IPS-18a (cell line): ENCODE data around the gene USP33.
"Not testable (repeated sequence)": the region's sequence is repeated elsewhere in the genome, so short reads cannot be mapped to it uniquely, and the experiment has no call there.

Experiments
- H3K27ac ChIP-seq: one replicate; pipeline ENCODE4 v1.5.1; 2013; ENCODE audit warnings: low read length
- H3K27me3 ChIP-seq: one replicate; pipeline ENCODE4 v1.6.1; 2013; ENCODE audit warnings: mild to moderate bottlenecking, low read length; ENCODE audit not compliant: control insufficient read depth, insufficient read depth
- H3K36me3 ChIP-seq: one replicate; pipeline ENCODE4 v1.6.1; 2013; ENCODE audit warnings: low read depth, low read length; ENCODE audit not compliant: control insufficient read depth
- H3K4me1 ChIP-seq: one replicate; pipeline ENCODE4 v1.6.1; 2013; ENCODE audit warnings: low read depth, low read length; ENCODE audit not compliant: control insufficient read depth
- H3K4me3 ChIP-seq: one replicate; pipeline ENCODE4 v1.5.1; 2013; ENCODE audit warnings: low read length
- H3K9ac ChIP-seq: one replicate; pipeline ENCODE4 v1.6.1; 2013; ENCODE audit warnings: mild to moderate bottlenecking, low read length, moderate library complexity
- H3K9me3 ChIP-seq: one replicate; pipeline ENCODE4 v1.6.1; 2013; ENCODE audit warnings: low read depth, low read length; ENCODE audit not compliant: control insufficient read depth

Gene USP33

GRCh38 chr1:77683160-77684148, 76.2 kb downstream of the USP33 start:
- Histone ChIP-seq H3K27ac (peak overlapping the region; percentile 97), H3K9me3 (no peaks in the 10 kb centered on the region), H3K4me1 (no peaks in the 10 kb centered on the region), H3K9ac (peak overlapping the region; percentile 92), H3K36me3 (no peaks in the 10 kb centered on the region), H3K4me3 (peak overlapping the region; percentile 92), H3K27me3 (no peaks in the 10 kb centered on the region)

DNA sequence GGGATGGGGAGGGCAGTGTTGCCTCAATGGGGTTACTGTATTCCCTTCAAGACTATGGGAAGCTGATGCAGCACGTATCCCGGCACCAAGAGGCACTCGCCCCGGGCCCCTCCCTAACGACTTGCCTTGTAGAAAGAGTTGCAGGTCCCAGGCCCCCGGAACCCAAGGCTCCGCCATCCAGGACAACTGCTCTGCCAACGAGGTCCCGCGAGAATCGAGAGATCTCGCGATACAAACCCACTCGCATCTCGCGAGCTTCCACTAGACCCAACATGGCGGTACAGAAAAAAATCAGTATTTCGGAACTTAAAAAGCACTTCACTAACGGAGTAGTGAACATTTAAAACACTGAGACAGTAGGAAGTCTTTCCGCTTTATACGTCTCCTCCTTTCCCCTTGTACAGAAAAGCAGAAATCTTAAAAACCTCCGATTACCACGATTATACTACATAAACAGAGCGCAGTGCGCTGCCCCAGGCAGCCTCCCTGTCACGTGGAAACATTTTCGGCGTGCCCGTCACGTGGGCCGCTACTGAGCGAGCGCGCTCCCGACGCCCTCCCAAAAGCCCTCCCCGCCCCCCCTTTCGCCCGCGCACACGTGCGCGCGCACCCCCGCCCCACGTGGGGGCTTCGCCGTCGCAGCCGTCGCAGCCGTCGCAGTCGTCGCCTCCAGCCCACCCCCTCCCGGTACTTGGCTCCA, 77.0 kb downstream of the USP33 start, which contains the start of gene ZZZ3:
Gene ZZZ3 (minus strand): TSS at position 199 of the 700 bp plus-strand sequence. CDS start 49,304 bp downstream, outside the sequence.
- H3K36me3 ChIP-seq, result no peaks in the 10 kb centered on the region
- H3K27me3 ChIP-seq, result no peaks in the 10 kb centered on the region
- H3K9me3 ChIP-seq, result no peaks in the 10 kb centered on the region
- H3K4me3 ChIP-seq, result peak within 1 kb of the TSS; percentile 92
- H3K9ac ChIP-seq, result peak within 1 kb of the TSS; percentile 92
- no peaks in the 10 kb centered on the region for H3K4me1 ChIP-seq
- H3K27ac ChIP-seq, result peak within 1 kb of the TSS; percentile 97

DNA sequence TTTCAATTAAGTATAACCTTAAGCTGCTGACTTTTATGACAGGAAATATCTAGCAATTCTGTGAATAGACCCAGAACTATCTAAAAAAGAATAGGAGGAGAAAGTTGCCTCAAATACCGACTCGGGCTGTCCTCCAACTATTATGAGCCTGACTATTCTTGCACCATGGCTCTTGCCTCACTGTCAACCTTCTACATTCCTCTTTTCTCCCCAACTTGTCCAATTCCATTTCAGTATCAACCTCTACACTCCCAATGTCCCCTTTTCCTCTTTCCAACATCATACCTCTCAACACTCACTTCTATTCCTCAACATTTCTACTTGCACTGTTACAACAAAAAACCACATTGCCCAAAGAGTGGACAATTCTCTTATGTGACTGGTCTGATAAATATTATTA, 79.5 kb downstream of the USP33 start:
- Histone ChIP-seq H3K36me3 (no peaks in the 10 kb centered on the region), H3K27me3 (no peaks in the 10 kb centered on the region), H3K27ac (no peak overlapping the region), H3K9me3 (no peaks in the 10 kb centered on the region), H3K4me3 (no peak overlapping the region), H3K4me1 (no peaks in the 10 kb centered on the region), H3K9ac (no peak overlapping the region)

- no peaks in the 10 kb centered on the region for H3K4me1 ChIP-seq
- no peak overlapping the region for H3K4me3 ChIP-seq
- no peaks in the 10 kb centered on the region for H3K27me3 ChIP-seq
- H3K27ac ChIP-seq, result no peak overlapping the region
- no peak overlapping the region for H3K9ac ChIP-seq
- no peaks in the 10 kb centered on the region for H3K9me3 ChIP-seq
- H3K36me3 ChIP-seq, result no peaks in the 10 kb centered on the region
These were observed 80.7 kb downstream of the USP33 start for GRCh38 chr1:77678660-77679610.

GRCh38 chr1:77674807-77675206, 84.8 kb downstream of the USP33 start:
- not testable (repeated sequence) for H3K4me1 ChIP-seq, H3K27me3 ChIP-seq, H3K27ac ChIP-seq, H3K4me3 ChIP-seq, H3K9ac ChIP-seq, H3K36me3 ChIP-seq, H3K9me3 ChIP-seq

DNA sequence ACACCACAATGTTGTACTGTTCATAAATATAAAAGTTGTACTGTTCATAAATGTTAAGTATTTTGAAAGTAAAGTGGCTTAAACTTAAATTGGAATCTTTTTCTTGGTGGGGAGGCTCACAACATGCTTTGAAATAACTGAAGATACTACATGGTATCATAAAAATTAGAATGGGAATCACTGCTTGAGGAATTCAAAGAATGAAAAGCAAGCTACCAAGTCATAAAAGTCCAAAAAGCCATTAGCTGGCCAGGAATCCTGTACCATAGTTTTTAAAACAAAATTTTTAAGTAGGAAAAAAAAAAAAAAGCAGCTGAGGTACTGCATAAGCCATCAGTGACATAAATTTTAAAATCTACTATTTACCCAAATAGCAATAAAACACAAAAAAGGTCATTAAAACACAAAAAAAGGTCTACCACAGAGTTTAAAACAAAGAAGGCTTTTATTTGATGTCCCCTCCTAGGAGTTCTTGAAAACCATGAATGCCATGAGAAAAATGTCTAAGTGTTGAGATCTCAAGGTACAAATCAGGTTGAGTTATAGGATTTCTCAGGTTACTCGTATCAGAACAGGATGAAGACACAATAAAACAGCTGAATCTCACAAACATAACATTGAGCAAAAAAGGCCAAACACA, 85.8 kb downstream of the USP33 start:
- no peak overlapping the region for H3K9ac ChIP-seq
- no peaks in the 10 kb centered on the region for H3K27me3 ChIP-seq
- H3K4me1 ChIP-seq, result no peaks in the 10 kb centered on the region
- no peak overlapping the region for H3K4me3 ChIP-seq
- no peaks in the 10 kb centered on the region for H3K9me3 ChIP-seq
- H3K27ac ChIP-seq, result no peak overlapping the region
- H3K36me3 ChIP-seq, result no peaks in the 10 kb centered on the region

DNA sequence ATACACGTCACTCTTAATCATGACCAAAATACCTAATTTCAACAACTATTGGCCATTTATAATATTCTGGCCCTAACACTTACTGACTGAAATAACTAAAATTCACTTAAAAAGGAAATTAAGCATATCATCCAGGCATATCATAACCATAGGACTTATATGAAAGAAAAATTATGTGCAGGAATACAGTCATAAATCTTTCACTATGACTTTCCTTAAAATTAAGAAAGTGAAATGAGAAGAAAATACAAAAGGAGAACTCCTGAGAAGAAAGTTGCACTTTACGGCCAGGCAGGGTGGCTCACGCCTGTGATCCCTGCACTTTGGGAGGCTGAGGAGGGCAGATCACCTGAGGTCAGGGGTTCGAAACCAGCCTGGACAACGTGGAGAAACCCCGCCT, 86.6 kb downstream of the USP33 start:
- Histone ChIP-seq H3K4me1 (no peaks in the 10 kb centered on the region), H3K27ac (no peak overlapping the region), H3K9me3 (no peaks in the 10 kb centered on the region), H3K36me3 (no peaks in the 10 kb centered on the region), H3K4me3 (no peak overlapping the region), H3K9ac (no peak overlapping the region), H3K27me3 (no peaks in the 10 kb centered on the region)

DNA sequence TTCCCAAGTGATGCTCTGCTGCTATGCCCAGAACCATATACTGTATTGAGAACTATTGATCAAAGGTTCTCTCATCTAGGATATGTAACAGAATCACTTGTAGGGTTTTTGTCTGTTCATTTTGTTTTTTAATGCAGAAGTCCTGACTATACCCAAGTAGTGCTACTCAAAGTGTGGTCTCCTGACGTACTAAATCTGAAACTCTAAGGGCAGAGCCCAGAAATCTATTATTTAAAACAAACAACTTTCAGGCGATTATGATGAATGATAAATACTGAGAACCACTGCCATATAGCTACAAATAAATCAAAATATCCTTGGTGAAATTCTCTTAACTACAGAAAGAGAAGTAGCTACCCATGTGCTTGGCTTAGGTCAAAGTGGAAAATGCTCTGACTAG, 87.3 kb downstream of the USP33 start:
- H3K27ac ChIP-seq, result no peak overlapping the region
- no peak overlapping the region for H3K9ac ChIP-seq
- H3K36me3 ChIP-seq, result no peaks in the 10 kb centered on the region
- H3K27me3 ChIP-seq, result no peaks in the 10 kb centered on the region
- H3K9me3 ChIP-seq, result no peaks in the 10 kb centered on the region
- H3K4me3 ChIP-seq, result no peak overlapping the region
- H3K4me1 ChIP-seq, result no peaks in the 10 kb centered on the region

GRCh38 chr1:77671836-77672235, 87.8 kb downstream of the USP33 start:
- H3K36me3 ChIP-seq, result no peaks in the 10 kb centered on the region
- H3K9me3 ChIP-seq, result no peaks in the 10 kb centered on the region
- no peak overlapping the region for H3K27ac ChIP-seq
- H3K9ac ChIP-seq, result no peak overlapping the region
- H3K4me3 ChIP-seq, result no peak overlapping the region
- H3K4me1 ChIP-seq, result no peaks in the 10 kb centered on the region
- no peaks in the 10 kb centered on the region for H3K27me3 ChIP-seq

- Histone ChIP-seq H3K27me3 (no peaks in the 10 kb centered on the region), H3K36me3 (no peaks in the 10 kb centered on the region), H3K9me3 (no peaks in the 10 kb centered on the region), H3K27ac (no peak overlapping the region), H3K4me3 (no peak overlapping the region), H3K4me1 (no peaks in the 10 kb centered on the region), H3K9ac (no peak overlapping the region)
These were observed 89.3 kb downstream of the USP33 start for GRCh38 chr1:77670330-77670729.
